HUDEP-2 (cell line): ENCODE measurements around the gene P4HB.
A peak's percentile ranks its signal among the peaks of the same experiment; 100 is the strongest.

Source experiments
- DNase-seq, 76 experiments: peaks; one replicate each; lab custom pipeline; 2025; ENCODE audit not compliant: unreplicated experiment in 76 of 76; lab: John Stamatoyannopoulos, UW

The P4HB gene

GRCh38 chr17:81833160-81833920, 27.0 kb downstream of the P4HB start, which contains the start of gene MCRIP1:
Gene MCRIP1 (minus strand): TSS chr17:81833291. CDS start chr17:81824506, 8,785 bp downstream.
- DNase-seq, result peak in 74 of 76 experiments; percentile 26 to 97 (median 90)

- DNase-seq, result peak in 25 of 76 experiments; percentile 2 to 72 (median 35)
These were observed 27.7 kb downstream of the P4HB start for GRCh38 chr17:81832608-81833159.

- DNase-seq, result peak in 12 of 76 experiments; percentile 5 to 52 (median 24)
These were observed 28.3 kb downstream of the P4HB start for GRCh38 chr17:81831957-81832607.

- DNase-seq, result peak in 41 of 76 experiments; percentile 5 to 57 (median 26)
These were observed 28.8 kb downstream of the P4HB start for GRCh38 chr17:81831563-81831956.

GRCh38 chr17:81829858-81830257, 30.5 kb downstream of the P4HB start:
- no peak for DNase-seq

- no peak for DNase-seq
These were observed 31.7 kb downstream of the P4HB start for GRCh38 chr17:81828656-81829055.

- no peak for DNase-seq
These were observed 34.4 kb downstream of the P4HB start for GRCh38 chr17:81825841-81826466.

GRCh38 chr17:81824595-81824994, 35.7 kb downstream of the P4HB start:
- DNase-seq, result no peak

- no peak for DNase-seq
These were observed 36.4 kb downstream of the P4HB start for GRCh38 chr17:81823820-81824550.

- no peak for DNase-seq
These were observed 37.1 kb downstream of the P4HB start for GRCh38 chr17:81822996-81823819.

GRCh38 chr17:81822312-81822637, 38.1 kb downstream of the P4HB start:
- no peak for DNase-seq

- peak in 74 of 76 experiments; percentile 9 to 92 (median 76) for DNase-seq
These were observed 38.6 kb downstream of the P4HB start for GRCh38 chr17:81821603-81822311.

GRCh38 chr17:81821147-81821546, 39.2 kb downstream of the P4HB start:
- DNase-seq, result no peak

GRCh38 chr17:81819708-81820107, 40.6 kb downstream of the P4HB start:
- DNase-seq, result no peak

GRCh38 chr17:81817758-81818147, 42.6 kb downstream of the P4HB start:
- DNase-seq, result no peak

- DNase-seq, result no peak
These were observed 44.7 kb downstream of the P4HB start for GRCh38 chr17:81815646-81815986.

GRCh38 chr17:81814748-81815645, 45.3 kb downstream of the P4HB start:
- DNase-seq, result no peak
